ENCODE results near the gene MEOX2. TPM values are rescaled to one million over a fixed set of nuclear protein-coding genes. Genes with fewer than 3 reads are reported as not detected.

MEOX2 gene
- polyA plus RNA-seq, 1 donor from 2014 or later = not detected

DNA sequence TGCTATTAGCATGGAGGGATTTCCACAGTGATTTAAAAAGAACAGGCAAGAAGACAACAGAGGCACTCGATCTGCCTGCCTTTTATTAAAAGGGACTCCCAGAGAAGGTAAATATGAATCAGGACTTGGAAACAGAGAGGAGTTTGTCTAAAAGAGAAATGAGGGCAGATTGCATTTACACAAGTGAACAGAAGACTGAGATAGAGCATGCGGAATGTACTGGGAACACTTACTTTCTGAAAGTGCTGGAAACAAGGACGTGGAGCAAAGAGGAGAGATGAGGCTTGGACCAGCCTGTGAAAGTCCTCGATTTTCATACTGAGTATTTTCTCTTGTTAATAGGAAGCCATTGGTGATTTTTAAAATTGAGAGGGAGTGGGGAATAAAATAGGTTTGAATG is 35.7 kb downstream of the MEOX2 start:
- Histone ChIP-seq H4K20me1 (ENCODE audit: insufficient read depth) (no peaks in the 10 kb centered on the region), H3K9me3 (ENCODE audit: low read length) (no peaks in the 10 kb centered on the region), H3K79me2 (replicated peaks; ENCODE audit: insufficient read depth, low read length) (no peaks in the 10 kb centered on the region), H3K9ac (ENCODE audit: low read length) (no peak overlapping the region), H3F3A (ENCODE audit: insufficient read depth, low read length, poor library complexity, severe bottlenecking) (no peaks in the 10 kb centered on the region), H3K36me3 (ENCODE audit: insufficient read depth, low read length) (no peaks in the 10 kb centered on the region), H3K27me3 (ENCODE audit: insufficient read depth, low read depth, low read length) (no peaks in the 10 kb centered on the region), H3K9me2 (ENCODE audit: insufficient read depth, low read length) (no peaks in the 10 kb centered on the region), H3K4me2 (ENCODE audit: low read length) (no peak overlapping the region), H3K27ac (ENCODE audit: low read length) (no peak overlapping the region), H2AFZ (ENCODE audit: low read depth, low read length) (no peak overlapping the region), H3K4me3 (ENCODE audit: low read length) (no peak overlapping the region)
- TF ChIP-seq EZH2 (IDR thresholded peaks at IDR 0.05; ENCODE audit: borderline replicate concordance, insufficient read depth, low read length, poor library complexity, severe bottlenecking) = no peak
- TF ChIP-seq POLR2AphosphoS5 (IDR thresholded peaks at IDR 0.05) = no peak
- no peak for TF ChIP-seq TAF1 (IDR thresholded peaks at IDR 0.05; ENCODE audit: low read depth)
- TF ChIP-seq RAD21 (conservative IDR thresholded peaks at IDR 0.05) = no peak
- TF ChIP-seq CTCF (IDR thresholded peaks at IDR 0.05; ENCODE audit: poor library complexity, severe bottlenecking) = no peak
- TF ChIP-seq REST (IDR thresholded peaks at IDR 0.05; ENCODE audit: borderline replicate concordance) = no peak
- no peak for TF ChIP-seq EP300 (conservative IDR thresholded peaks at IDR 0.05; ENCODE audit: poor library complexity, severe bottlenecking)
- TF ChIP-seq SMC3 (conservative IDR thresholded peaks at IDR 0.05; ENCODE audit: poor library complexity) = no peak
- TF ChIP-seq MXI1 (conservative IDR thresholded peaks at IDR 0.05; ENCODE audit: poor library complexity, severe bottlenecking) = no peak

- Histone ChIP-seq H3K9ac (ENCODE audit: low read length) (no peak overlapping the region), H3K4me2 (ENCODE audit: low read length) (no peak overlapping the region)
Observed at GRCh38 chr7:15648461-15648961, 38.0 kb downstream of the MEOX2 start.

More at GRCh38 chr7:15648461-15648961, 38.0 kb downstream of the MEOX2 start:
- Histone ChIP-seq H3F3A (ENCODE audit: insufficient read depth, low read length, poor library complexity, severe bottlenecking) (no peaks in the 10 kb centered on the region), H3K27me3 (ENCODE audit: insufficient read depth, low read depth, low read length) (no peaks in the 10 kb centered on the region), H3K36me3 (ENCODE audit: insufficient read depth, low read length) (no peaks in the 10 kb centered on the region), H3K9me2 (ENCODE audit: insufficient read depth, low read length) (no peaks in the 10 kb centered on the region), H3K79me2 (replicated peaks; ENCODE audit: insufficient read depth, low read length) (no peaks in the 10 kb centered on the region), H3K27ac (ENCODE audit: low read length) (no peak overlapping the region), H4K20me1 (ENCODE audit: insufficient read depth) (no peaks in the 10 kb centered on the region), H3K4me3 (ENCODE audit: low read length) (no peak overlapping the region), H3K9me3 (ENCODE audit: low read length) (no peaks in the 10 kb centered on the region), H2AFZ (ENCODE audit: low read depth, low read length) (no peak overlapping the region)
- TF ChIP-seq MXI1 (conservative IDR thresholded peaks at IDR 0.05; ENCODE audit: poor library complexity, severe bottlenecking) (no peak), RAD21 (conservative IDR thresholded peaks at IDR 0.05) (no peak), EZH2 (IDR thresholded peaks at IDR 0.05; ENCODE audit: borderline replicate concordance, insufficient read depth, low read length, poor library complexity, severe bottlenecking) (no peak), TAF1 (IDR thresholded peaks at IDR 0.05; ENCODE audit: low read depth) (no peak), SMC3 (conservative IDR thresholded peaks at IDR 0.05; ENCODE audit: poor library complexity) (no peak), POLR2AphosphoS5 (IDR thresholded peaks at IDR 0.05) (no peak), CTCF (IDR thresholded peaks at IDR 0.05; ENCODE audit: poor library complexity, severe bottlenecking) (no peak), EP300 (conservative IDR thresholded peaks at IDR 0.05; ENCODE audit: poor library complexity, severe bottlenecking) (no peak), REST (IDR thresholded peaks at IDR 0.05; ENCODE audit: borderline replicate concordance) (no peak)

Measured in neural cell (in vitro differentiated cells).